ENCODE results near the gene CLCNKA.

The CLCNKA gene

GRCh38 chr1:16083486-16083885 lies 61.6 kb downstream of the CLCNKA start:
- no peaks in the 10 kb centered on the region for H4K20me1 ChIP-seq (ENCODE audit: insufficient read depth, low read length)
- no peaks in the 10 kb centered on the region for H3K79me2 ChIP-seq (ENCODE audit: low read length)
- peaks cover 26% of the 10 kb centered on the region for H3K4me1 ChIP-seq (ENCODE audit: low read length)
- H3K9ac ChIP-seq (ENCODE audit: low read length) = no peak overlapping the region
- no peak overlapping the region for H3K27ac ChIP-seq (ENCODE audit: low read length)
- TF ChIP-seq EZH2phosphoT487 (IDR thresholded peaks at IDR 0.05; ENCODE audit: low read depth) = no peak
- no peak for TF ChIP-seq CTCF (IDR thresholded peaks at IDR 0.05; ENCODE audit: low read depth, low read length)
- no peak overlapping the region for H3K4me3 ChIP-seq (ENCODE audit: low read length)
- H3K27me3 ChIP-seq (ENCODE audit: low read depth, low read length) = no peaks in the 10 kb centered on the region
- H2AFZ ChIP-seq (ENCODE audit: low read depth, low read length) = no peak overlapping the region
- H3K4me2 ChIP-seq (ENCODE audit: low read length) = no peak overlapping the region
- H3K36me3 ChIP-seq (replicated peaks; ENCODE audit: low read depth, low read length) = no peaks in the 10 kb centered on the region
- H3K9me3 ChIP-seq (ENCODE audit: insufficient read depth, low read length) = no peaks in the 10 kb centered on the region

Data from OCI-LY3 (cell line).